Measurements from ENCODE around the gene CHMP4A.
A peak's percentile ranks its signal among the peaks of the same experiment; 100 is the strongest.

Gene CHMP4A

GRCh38 chr14:24189460-24189859 is 23.8 kb downstream of the CHMP4A start:
- H3K4me3 ChIP-seq (ENCODE audit: low read length): no peak overlapping the region
- no peak for DNase-seq (ENCODE audit: low read depth)
- TF ChIP-seq, protein P1, sequence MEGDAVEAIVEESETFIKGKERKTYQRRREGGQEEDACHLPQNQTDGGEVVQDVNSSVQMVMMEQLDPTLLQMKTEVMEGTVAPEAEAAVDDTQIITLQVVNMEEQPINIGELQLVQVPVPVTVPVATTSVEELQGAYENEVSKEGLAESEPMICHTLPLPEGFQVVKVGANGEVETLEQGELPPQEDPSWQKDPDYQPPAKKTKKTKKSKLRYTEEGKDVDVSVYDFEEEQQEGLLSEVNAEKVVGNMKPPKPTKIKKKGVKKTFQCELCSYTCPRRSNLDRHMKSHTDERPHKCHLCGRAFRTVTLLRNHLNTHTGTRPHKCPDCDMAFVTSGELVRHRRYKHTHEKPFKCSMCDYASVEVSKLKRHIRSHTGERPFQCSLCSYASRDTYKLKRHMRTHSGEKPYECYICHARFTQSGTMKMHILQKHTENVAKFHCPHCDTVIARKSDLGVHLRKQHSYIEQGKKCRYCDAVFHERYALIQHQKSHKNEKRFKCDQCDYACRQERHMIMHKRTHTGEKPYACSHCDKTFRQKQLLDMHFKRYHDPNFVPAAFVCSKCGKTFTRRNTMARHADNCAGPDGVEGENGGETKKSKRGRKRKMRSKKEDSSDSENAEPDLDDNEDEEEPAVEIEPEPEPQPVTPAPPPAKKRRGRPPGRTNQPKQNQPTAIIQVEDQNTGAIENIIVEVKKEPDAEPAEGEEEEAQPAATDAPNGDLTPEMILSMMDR (conservative IDR thresholded peaks at IDR 0.05; ENCODE audit: low read length): no peak

GRCh38 chr14:24189059-24189375 is 24.3 kb downstream of the CHMP4A start:
- TF ChIP-seq, protein P1 (conservative IDR thresholded peaks at IDR 0.05; ENCODE audit: low read length): no peak
- peak overlapping the region; percentile 30; the same call in 1 of the 2 replicates for H3K4me3 ChIP-seq (ENCODE audit: low read length)
- DNase-seq (ENCODE audit: low read depth): no peak

DNA sequence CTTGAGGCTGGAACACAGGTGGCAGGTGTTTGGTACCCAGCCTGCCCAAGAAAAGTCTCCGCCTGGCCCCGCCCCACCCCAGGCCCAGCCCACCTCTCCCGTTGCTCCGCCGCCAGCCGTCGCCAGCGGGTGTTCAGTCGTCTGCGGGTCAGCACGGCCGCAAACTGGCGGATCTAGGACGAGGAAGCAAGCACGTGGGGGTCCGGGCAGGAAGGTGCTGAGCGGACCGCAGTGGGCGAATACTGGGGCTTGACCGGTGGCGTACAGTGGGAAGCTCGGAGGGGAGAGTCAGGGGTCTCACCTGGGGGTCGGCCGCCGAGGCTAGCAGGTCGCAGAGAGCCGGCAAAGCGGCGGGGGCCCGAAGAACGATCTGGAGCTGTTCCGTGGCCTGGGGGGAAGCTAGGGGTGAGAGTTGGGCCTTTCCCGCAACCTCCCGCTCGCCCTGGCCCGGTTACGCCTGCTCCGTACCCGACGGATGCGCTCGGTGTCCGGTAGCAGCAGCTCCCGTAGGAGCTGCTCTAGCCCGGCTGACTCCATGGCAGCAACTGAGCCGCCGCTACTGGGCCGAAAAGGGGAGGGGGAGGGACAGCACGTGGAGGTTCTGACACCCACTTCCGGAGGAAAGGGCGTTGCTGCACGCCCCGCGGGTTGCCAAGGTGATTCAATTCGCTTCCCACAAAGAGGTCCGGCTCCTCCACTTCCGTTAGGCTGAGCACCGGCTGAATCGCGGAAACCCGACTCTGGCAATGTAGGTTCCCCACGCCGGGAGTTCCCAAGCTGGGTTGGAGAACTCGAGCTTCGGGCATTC is 24.8 kb downstream of the CHMP4A start, which contains the start of gene IPO4:
Gene IPO4 (minus strand): TSS at position 566 of the 808 bp plus-strand sequence. CDS start 29 bp downstream, at position 537.
- H3K4me3 ChIP-seq (ENCODE audit: low read length): peak within 1 kb of the TSS; percentile 83
- TF ChIP-seq, protein P1 (conservative IDR thresholded peaks at IDR 0.05; ENCODE audit: low read length): no peak
- peak; percentile 98 for DNase-seq (ENCODE audit: low read depth)

GRCh38 chr14:24187539-24187915 is 25.8 kb downstream of the CHMP4A start:
- TF ChIP-seq, protein P1 (conservative IDR thresholded peaks at IDR 0.05; ENCODE audit: low read length): no peak
- H3K4me3 ChIP-seq (ENCODE audit: low read length): peak overlapping the region; percentile 83
- no peak for DNase-seq (ENCODE audit: low read depth)

DNA sequence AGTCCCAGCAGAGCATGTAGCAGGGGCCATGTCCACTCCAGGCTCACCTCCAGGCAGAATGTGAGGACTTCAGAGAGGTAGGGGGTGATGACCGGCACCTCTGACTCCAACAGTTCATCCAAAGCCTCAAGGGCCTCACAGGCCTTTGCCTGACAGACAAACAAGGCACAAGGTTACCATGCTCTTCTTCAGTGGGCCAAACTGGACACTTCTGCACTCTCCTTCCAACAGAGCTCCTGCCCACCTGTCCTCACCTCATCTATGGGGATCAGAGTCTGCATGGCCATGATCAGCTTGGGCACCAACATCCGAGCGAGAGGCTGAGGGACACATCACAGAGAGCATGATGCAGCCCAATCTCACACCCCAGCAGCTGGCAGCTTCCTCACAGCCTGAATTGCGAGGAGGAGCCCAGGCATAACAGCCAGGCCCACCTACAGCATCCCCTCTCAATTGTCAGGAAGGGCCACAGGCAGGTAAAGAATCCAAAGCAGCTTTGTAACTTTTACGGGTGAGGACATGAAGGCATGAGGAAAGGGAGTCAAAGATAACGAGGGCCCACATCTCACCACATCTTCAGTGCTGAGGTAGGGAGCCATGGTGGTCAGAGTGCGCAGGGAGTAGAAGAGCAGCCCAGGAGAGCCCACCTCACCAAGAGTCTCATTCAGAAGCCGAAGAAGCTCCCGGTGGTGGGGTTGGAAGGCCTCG is 26.3 kb downstream of the CHMP4A start:
- TF ChIP-seq, protein P1 (conservative IDR thresholded peaks at IDR 0.05; ENCODE audit: low read length): no peak
- DNase-seq (ENCODE audit: low read depth): no peak
- H3K4me3 ChIP-seq (ENCODE audit: low read length): no peak overlapping the region; the same call in 1 of the 2 replicates

- H3K4me3 ChIP-seq (ENCODE audit: low read length): no peak overlapping the region
- DNase-seq (ENCODE audit: low read depth): no peak
- TF ChIP-seq, protein P1 (conservative IDR thresholded peaks at IDR 0.05; ENCODE audit: low read length): no peak
Observed at GRCh38 chr14:24185741-24186140, 27.5 kb downstream of the CHMP4A start.

GRCh38 chr14:24185026-24185425 is 28.3 kb downstream of the CHMP4A start:
- H3K4me3 ChIP-seq (ENCODE audit: low read length): no peak overlapping the region
- TF ChIP-seq, protein P1 (conservative IDR thresholded peaks at IDR 0.05; ENCODE audit: low read length): no peak
- DNase-seq (ENCODE audit: low read depth): no peak

Data from AG10803 (cell line).